ENCODE measurements around the gene GPR31.

DNA sequence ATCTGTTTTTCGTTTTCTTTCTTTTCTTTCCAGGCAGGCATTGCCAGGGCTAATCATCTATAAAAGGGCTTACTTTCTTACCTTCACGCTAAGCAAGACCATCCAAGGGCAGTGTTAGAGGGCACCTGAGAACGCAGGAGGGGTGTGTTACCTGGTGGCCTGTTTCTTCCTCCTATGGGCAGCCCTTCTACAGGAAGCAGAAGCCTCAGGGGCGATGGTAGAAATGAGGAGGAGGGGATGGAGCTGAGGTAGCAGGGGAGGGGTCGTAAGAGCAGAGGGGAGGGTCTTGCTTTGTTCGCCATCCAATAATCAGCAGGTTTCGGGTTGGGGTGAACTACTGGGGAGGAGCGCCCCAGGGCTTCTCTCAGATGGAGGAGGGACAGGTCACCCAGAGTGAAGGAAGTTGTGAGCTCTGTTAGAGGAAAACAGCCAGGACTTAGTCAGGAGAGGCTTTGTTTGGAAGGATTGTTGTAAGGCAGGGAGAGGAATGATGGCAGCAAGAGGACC, 36.4 kb downstream of the GPR31 start:
- TF ChIP-seq, protein P1, sequence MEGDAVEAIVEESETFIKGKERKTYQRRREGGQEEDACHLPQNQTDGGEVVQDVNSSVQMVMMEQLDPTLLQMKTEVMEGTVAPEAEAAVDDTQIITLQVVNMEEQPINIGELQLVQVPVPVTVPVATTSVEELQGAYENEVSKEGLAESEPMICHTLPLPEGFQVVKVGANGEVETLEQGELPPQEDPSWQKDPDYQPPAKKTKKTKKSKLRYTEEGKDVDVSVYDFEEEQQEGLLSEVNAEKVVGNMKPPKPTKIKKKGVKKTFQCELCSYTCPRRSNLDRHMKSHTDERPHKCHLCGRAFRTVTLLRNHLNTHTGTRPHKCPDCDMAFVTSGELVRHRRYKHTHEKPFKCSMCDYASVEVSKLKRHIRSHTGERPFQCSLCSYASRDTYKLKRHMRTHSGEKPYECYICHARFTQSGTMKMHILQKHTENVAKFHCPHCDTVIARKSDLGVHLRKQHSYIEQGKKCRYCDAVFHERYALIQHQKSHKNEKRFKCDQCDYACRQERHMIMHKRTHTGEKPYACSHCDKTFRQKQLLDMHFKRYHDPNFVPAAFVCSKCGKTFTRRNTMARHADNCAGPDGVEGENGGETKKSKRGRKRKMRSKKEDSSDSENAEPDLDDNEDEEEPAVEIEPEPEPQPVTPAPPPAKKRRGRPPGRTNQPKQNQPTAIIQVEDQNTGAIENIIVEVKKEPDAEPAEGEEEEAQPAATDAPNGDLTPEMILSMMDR (conservative IDR thresholded peaks at IDR 0.05; ENCODE audit: low read depth, low read length): no peak
- TF ChIP-seq POLR2A (IDR thresholded peaks at IDR 0.05; ENCODE audit: low read depth, low read length) (no peak), RAD21 (IDR thresholded peaks at IDR 0.05; ENCODE audit: low read length) (no peak), RCOR1 (IDR thresholded peaks at IDR 0.05; ENCODE audit: insufficient replicate concordance, low read length) (no peak), NFE2L2 (IDR thresholded peaks at IDR 0.05; ENCODE audit: low read depth, low read length) (no peak), MAZ (IDR thresholded peaks at IDR 0.05; ENCODE audit: borderline replicate concordance, low read depth, low read length) (no peak), MXI1 (IDR thresholded peaks at IDR 0.05; ENCODE audit: borderline replicate concordance, low read depth, low read length) (no peak), FOS (IDR thresholded peaks at IDR 0.05; ENCODE audit: low read depth, low read length) (no peak)
- TF ChIP-seq, protein P2, sequence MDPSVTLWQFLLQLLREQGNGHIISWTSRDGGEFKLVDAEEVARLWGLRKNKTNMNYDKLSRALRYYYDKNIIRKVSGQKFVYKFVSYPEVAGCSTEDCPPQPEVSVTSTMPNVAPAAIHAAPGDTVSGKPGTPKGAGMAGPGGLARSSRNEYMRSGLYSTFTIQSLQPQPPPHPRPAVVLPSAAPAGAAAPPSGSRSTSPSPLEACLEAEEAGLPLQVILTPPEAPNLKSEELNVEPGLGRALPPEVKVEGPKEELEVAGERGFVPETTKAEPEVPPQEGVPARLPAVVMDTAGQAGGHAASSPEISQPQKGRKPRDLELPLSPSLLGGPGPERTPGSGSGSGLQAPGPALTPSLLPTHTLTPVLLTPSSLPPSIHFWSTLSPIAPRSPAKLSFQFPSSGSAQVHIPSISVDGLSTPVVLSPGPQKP (IDR thresholded peaks at IDR 0.05; ENCODE audit: borderline replicate concordance, low read depth, low read length): no peak
- TF ChIP-seq, protein P3, sequence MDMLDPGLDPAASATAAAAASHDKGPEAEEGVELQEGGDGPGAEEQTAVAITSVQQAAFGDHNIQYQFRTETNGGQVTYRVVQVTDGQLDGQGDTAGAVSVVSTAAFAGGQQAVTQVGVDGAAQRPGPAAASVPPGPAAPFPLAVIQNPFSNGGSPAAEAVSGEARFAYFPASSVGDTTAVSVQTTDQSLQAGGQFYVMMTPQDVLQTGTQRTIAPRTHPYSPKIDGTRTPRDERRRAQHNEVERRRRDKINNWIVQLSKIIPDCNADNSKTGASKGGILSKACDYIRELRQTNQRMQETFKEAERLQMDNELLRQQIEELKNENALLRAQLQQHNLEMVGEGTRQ (IDR thresholded peaks at IDR 0.05; ENCODE audit: low read depth, low read length): no peak
